ENCODE results near the gene ZBTB7C.

DNA sequence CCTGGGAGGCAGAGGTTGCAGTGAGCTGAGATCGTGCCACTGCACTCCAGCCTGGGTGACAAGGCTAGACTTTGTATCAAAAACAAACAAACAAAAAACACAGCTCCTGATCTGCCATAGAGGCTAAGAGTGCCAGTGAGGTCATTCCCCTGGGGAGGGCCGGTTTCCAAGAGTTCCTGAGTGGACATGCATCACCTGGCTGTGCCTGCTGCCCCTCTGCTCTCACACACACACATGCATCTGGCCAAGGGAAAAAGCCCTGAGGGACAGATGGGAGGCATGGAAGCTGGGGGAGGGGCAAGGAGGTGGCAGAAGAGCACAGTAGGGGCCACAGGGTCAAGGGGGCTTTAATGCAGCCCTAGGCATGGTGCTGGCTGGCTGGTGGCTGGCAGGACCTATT lies 60.4 kb downstream of the ZBTB7C start:
- TF ChIP-seq EP300 (IDR thresholded peaks at IDR 0.05): no peak
- no peak for TF ChIP-seq POLR2AphosphoS5 (IDR thresholded peaks at IDR 0.05)
